ENCODE data around the gene LBR. TPM values are rescaled to one million over a fixed set of nuclear protein-coding genes. Genes with fewer than 3 reads are reported as not detected.
A peak's percentile ranks its signal among the peaks of the same experiment; 100 is the strongest.

The LBR gene
- total and polyA plus RNA-seq, 2 experiments from 2014 or later = 29.6 to 54.2 TPM

DNA sequence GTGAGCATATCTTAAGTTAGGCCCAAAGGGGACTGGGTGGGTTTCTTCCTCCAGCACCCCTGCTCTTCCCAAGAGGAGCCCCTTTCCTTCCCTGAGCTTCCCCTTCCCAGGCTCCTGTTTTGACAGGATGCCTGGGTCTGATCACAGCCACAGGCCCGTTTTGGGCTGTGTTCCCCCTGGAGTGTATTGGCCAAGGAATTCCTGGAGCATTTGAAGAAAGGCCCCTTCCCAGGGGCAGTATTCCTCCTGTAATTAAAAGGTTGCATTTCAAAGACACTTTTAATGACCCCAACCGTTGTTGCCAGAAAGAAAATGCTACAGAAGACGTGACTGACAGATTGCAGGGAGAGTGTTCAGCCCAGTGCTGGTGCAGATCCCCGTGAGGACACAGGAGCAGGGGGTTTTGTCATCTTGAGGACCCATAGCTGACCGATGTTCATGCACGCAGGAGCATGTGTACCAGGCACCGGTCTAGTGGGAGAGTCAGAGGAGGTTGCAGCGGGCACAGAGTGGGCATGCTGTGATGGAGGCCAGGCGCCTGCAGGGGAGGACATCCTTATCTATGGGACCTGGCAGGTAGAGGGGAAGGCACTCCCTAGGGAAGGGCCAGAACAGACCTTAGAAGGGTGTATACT lies 19.3 kb upstream of the LBR start:
- Histone ChIP-seq H4K20me1 (ENCODE audit: insufficient read depth, poor library complexity, severe bottlenecking) (no peaks in the 10 kb centered on the region), H2AFZ (no peak overlapping the region), H3K4me1 (ENCODE audit: insufficient read depth) (peaks cover 22% of the 10 kb centered on the region), H3K27ac (peak overlapping the region; percentile 72), H3K4me3 (no peak overlapping the region), H3K27me3 (no peaks in the 10 kb centered on the region), H3K36me3 (replicated peaks; ENCODE audit: insufficient read depth, low read depth) (no peaks in the 10 kb centered on the region), H3K4me2 (peak overlapping the region; percentile 43), H3K9me2 (replicated peaks; ENCODE audit: insufficient read depth) (no peaks in the 10 kb centered on the region), H3K79me2 (no peaks in the 10 kb centered on the region), H3K9me3 (ENCODE audit: low read depth) (no peaks in the 10 kb centered on the region)
- TF ChIP-seq EZH2 (IDR thresholded peaks at IDR 0.05; ENCODE audit: borderline replicate concordance) = no peak
- no peak for TF ChIP-seq EZH2phosphoT487 (IDR thresholded peaks at IDR 0.05; ENCODE audit: low read depth, severe bottlenecking, unreplicated experiment)
- TF ChIP-seq, protein P1, sequence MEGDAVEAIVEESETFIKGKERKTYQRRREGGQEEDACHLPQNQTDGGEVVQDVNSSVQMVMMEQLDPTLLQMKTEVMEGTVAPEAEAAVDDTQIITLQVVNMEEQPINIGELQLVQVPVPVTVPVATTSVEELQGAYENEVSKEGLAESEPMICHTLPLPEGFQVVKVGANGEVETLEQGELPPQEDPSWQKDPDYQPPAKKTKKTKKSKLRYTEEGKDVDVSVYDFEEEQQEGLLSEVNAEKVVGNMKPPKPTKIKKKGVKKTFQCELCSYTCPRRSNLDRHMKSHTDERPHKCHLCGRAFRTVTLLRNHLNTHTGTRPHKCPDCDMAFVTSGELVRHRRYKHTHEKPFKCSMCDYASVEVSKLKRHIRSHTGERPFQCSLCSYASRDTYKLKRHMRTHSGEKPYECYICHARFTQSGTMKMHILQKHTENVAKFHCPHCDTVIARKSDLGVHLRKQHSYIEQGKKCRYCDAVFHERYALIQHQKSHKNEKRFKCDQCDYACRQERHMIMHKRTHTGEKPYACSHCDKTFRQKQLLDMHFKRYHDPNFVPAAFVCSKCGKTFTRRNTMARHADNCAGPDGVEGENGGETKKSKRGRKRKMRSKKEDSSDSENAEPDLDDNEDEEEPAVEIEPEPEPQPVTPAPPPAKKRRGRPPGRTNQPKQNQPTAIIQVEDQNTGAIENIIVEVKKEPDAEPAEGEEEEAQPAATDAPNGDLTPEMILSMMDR (IDR thresholded peaks at IDR 0.05; ENCODE audit: poor library complexity) = no peak
- DNase-seq (ENCODE audit: low spot score) = no peak
- WGBS (ENCODE audit: low lambda C conversion rate, missing lambda C conversion rate) = 63% methylated on average over 9 of the region's 9 CpGs

DNA sequence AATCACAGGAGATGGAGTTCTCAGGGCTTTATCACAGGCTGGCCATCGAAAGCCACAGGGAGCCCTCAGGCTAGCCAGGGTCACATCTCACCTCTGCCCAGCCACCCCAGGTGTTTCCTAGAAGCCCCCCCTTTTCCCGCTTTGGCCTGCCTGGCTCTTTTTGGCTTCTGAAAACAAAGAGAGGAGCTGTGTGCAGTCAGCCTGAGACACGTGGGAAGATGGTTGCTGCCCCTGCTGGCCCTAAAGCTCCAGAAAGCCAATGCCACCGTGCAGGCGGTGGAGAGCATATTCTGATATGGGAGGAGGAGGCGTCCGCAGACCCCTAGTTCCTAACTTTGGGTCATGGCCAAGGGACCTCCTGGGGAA lies 18.7 kb upstream of the LBR start:
- H2AFZ ChIP-seq = no peak overlapping the region
- no peak overlapping the region for H3K4me3 ChIP-seq
- no peak for DNase-seq (ENCODE audit: low spot score)
- no peaks in the 10 kb centered on the region for H3K27me3 ChIP-seq
- H3K4me1 ChIP-seq (ENCODE audit: insufficient read depth) = peaks cover 26% of the 10 kb centered on the region
- WGBS (ENCODE audit: low lambda C conversion rate, missing lambda C conversion rate) = 56% methylated on average over 7 of the region's 7 CpGs
- H3K36me3 ChIP-seq (replicated peaks; ENCODE audit: insufficient read depth, low read depth) = no peaks in the 10 kb centered on the region
- H3K4me2 ChIP-seq = no peak overlapping the region
- TF ChIP-seq EZH2 (IDR thresholded peaks at IDR 0.05; ENCODE audit: borderline replicate concordance) (no peak), EZH2phosphoT487 (IDR thresholded peaks at IDR 0.05; ENCODE audit: low read depth, severe bottlenecking, unreplicated experiment) (no peak)
- TF ChIP-seq, protein P1 (IDR thresholded peaks at IDR 0.05; ENCODE audit: poor library complexity) = no peak
- H3K9me3 ChIP-seq (ENCODE audit: low read depth) = no peaks in the 10 kb centered on the region
- H3K9me2 ChIP-seq (replicated peaks; ENCODE audit: insufficient read depth) = no peaks in the 10 kb centered on the region
- H3K79me2 ChIP-seq = no peaks in the 10 kb centered on the region
- H3K27ac ChIP-seq = no peak overlapping the region
- H4K20me1 ChIP-seq (ENCODE audit: insufficient read depth, poor library complexity, severe bottlenecking) = no peaks in the 10 kb centered on the region

GRCh38 chr1:225445639-225446594 lies 18.1 kb upstream of the LBR start:
- H3K27me3 ChIP-seq = no peaks in the 10 kb centered on the region
- no peak overlapping the region for H3K4me2 ChIP-seq
- TF ChIP-seq, protein P1 (IDR thresholded peaks at IDR 0.05; ENCODE audit: poor library complexity) = no peak
- no peak for TF ChIP-seq EZH2phosphoT487 (IDR thresholded peaks at IDR 0.05; ENCODE audit: low read depth, severe bottlenecking, unreplicated experiment)
- TF ChIP-seq EZH2 (IDR thresholded peaks at IDR 0.05; ENCODE audit: borderline replicate concordance) = no peak
- peak overlapping the region; percentile 41 for H3K27ac ChIP-seq
- H3K4me1 ChIP-seq (ENCODE audit: insufficient read depth) = peaks cover 26% of the 10 kb centered on the region
- H2AFZ ChIP-seq = no peak overlapping the region
- 55% methylated on average over 9 of the region's 9 CpGs for WGBS (ENCODE audit: low lambda C conversion rate, missing lambda C conversion rate)
- H3K36me3 ChIP-seq (replicated peaks; ENCODE audit: insufficient read depth, low read depth) = no peaks in the 10 kb centered on the region
- DNase-seq (ENCODE audit: low spot score) = no peak
- no peak overlapping the region for H3K4me3 ChIP-seq
- no peaks in the 10 kb centered on the region for H3K79me2 ChIP-seq
- no peaks in the 10 kb centered on the region for H4K20me1 ChIP-seq (ENCODE audit: insufficient read depth, poor library complexity, severe bottlenecking)
- no peaks in the 10 kb centered on the region for H3K9me2 ChIP-seq (replicated peaks; ENCODE audit: insufficient read depth)
- no peaks in the 10 kb centered on the region for H3K9me3 ChIP-seq (ENCODE audit: low read depth)

Measured in hepatocyte (in vitro differentiated cells).